Measurements from ENCODE around the gene IFIT5.
"Not testable (repeated sequence)": the region's sequence is repeated elsewhere in the genome, so short reads cannot be mapped to it uniquely, and the experiment has no call there.

IFIT5 gene

GRCh38 chr10:89428877-89429276 lies 14.5 kb downstream of the IFIT5 start:
- no peak for DNase-seq (ENCODE audit: low spot score)

GRCh38 chr10:89431977-89432376 lies 17.6 kb downstream of the IFIT5 start:
- DNase-seq (ENCODE audit: low spot score): no peak

- DNase-seq (ENCODE audit: low spot score): no peak
These were observed 24.2 kb downstream of the IFIT5 start for GRCh38 chr10:89438525-89438924.

- no peak for DNase-seq (ENCODE audit: low spot score)
These were observed 26.1 kb downstream of the IFIT5 start for GRCh38 chr10:89440226-89441009.

- no peak for DNase-seq (ENCODE audit: low spot score)
These were observed 27.9 kb downstream of the IFIT5 start for GRCh38 chr10:89442289-89442688.

GRCh38 chr10:89444819-89445218 lies 30.5 kb downstream of the IFIT5 start:
- not testable (repeated sequence) for DNase-seq (ENCODE audit: low spot score)

- no peak for DNase-seq (ENCODE audit: low spot score)
These were observed 36.5 kb downstream of the IFIT5 start for GRCh38 chr10:89450901-89451300.

- DNase-seq (ENCODE audit: low spot score): no peak
These were observed 37.8 kb downstream of the IFIT5 start for GRCh38 chr10:89452193-89452592.

- no peak for DNase-seq (ENCODE audit: low spot score)
These were observed 40.4 kb downstream of the IFIT5 start for GRCh38 chr10:89454561-89455347.

- DNase-seq (ENCODE audit: low spot score): no peak
These were observed 43.9 kb downstream of the IFIT5 start for GRCh38 chr10:89458291-89458690.

GRCh38 chr10:89458784-89459183 lies 44.4 kb downstream of the IFIT5 start:
- DNase-seq (ENCODE audit: low spot score): no peak

GRCh38 chr10:89463846-89464537 lies 49.6 kb downstream of the IFIT5 start:
- no peak for DNase-seq (ENCODE audit: low spot score)

- no peak for DNase-seq (ENCODE audit: low spot score)
These were observed 50.8 kb downstream of the IFIT5 start for GRCh38 chr10:89465196-89465595.

- DNase-seq (ENCODE audit: low spot score): no peak
These were observed 52.2 kb downstream of the IFIT5 start for GRCh38 chr10:89466599-89467035.

GRCh38 chr10:89468191-89468965 lies 54.0 kb downstream of the IFIT5 start:
- DNase-seq (ENCODE audit: low spot score): no peak

- DNase-seq (ENCODE audit: low spot score): no peak
These were observed 55.1 kb downstream of the IFIT5 start for GRCh38 chr10:89469517-89469916.

Data from CD4-positive, alpha-beta T cell treated with Interleukin-2 at 100 ng/mL for 4 hours (primary cell).